ENCODE results near the gene ALG5.

ALG5 gene

GRCh38 chr13:36973009-36973408, 26.1 kb downstream of the ALG5 start:
- Histone ChIP-seq H3K27ac (no peak overlapping the region), H3K36me3 (ENCODE audit: insufficient read depth) (no peaks in the 10 kb centered on the region)

DNA sequence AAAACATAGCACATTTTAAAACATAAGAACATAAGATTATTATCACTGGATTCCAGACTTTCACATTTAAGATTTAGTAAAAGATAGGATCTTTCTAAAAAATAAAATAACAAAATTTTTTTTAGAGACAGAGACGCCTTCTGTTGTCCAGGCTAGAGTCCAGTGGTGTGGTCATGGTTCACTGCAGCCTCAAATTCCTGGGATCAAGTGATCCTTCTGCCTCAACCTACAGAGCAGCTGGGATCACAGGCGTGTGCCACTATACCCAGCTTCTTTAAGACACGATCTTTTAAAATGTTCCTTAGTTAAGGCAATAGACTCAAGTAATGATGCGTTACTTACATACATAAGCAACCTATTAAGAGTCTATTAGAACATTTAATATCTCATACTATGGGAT, 32.7 kb downstream of the ALG5 start:
- Histone ChIP-seq H3K4me2 (no peak overlapping the region), H3K4me1 (ENCODE audit: low read depth, poor library complexity, severe bottlenecking) (no peaks in the 10 kb centered on the region), H3K36me3 (ENCODE audit: insufficient read depth) (no peaks in the 10 kb centered on the region), H3K4me3 (IDR thresholded peaks at IDR 0.05; ENCODE audit: insufficient read depth, low read depth, low read length) (no peak overlapping the region), H3K27ac (no peak overlapping the region), H4K20me1 (ENCODE audit: insufficient read depth) (no peaks in the 10 kb centered on the region), H3K9ac (no peak overlapping the region), H3K27me3 (ENCODE audit: insufficient read depth, low read depth) (no peaks in the 10 kb centered on the region), H2AFZ (ENCODE audit: low read depth) (no peak overlapping the region), H3K79me2 (ENCODE audit: insufficient read depth, low read depth) (no peaks in the 10 kb centered on the region)
- TF ChIP-seq, protein P1, sequence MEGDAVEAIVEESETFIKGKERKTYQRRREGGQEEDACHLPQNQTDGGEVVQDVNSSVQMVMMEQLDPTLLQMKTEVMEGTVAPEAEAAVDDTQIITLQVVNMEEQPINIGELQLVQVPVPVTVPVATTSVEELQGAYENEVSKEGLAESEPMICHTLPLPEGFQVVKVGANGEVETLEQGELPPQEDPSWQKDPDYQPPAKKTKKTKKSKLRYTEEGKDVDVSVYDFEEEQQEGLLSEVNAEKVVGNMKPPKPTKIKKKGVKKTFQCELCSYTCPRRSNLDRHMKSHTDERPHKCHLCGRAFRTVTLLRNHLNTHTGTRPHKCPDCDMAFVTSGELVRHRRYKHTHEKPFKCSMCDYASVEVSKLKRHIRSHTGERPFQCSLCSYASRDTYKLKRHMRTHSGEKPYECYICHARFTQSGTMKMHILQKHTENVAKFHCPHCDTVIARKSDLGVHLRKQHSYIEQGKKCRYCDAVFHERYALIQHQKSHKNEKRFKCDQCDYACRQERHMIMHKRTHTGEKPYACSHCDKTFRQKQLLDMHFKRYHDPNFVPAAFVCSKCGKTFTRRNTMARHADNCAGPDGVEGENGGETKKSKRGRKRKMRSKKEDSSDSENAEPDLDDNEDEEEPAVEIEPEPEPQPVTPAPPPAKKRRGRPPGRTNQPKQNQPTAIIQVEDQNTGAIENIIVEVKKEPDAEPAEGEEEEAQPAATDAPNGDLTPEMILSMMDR (conservative IDR thresholded peaks at IDR 0.05; ENCODE audit: low read depth, low read length) = no peak

More at GRCh38 chr13:36973009-36973408, 26.1 kb downstream of the ALG5 start:
- no peak overlapping the region for H3K4me2 ChIP-seq
- H3K4me1 ChIP-seq (ENCODE audit: low read depth, poor library complexity, severe bottlenecking) = no peaks in the 10 kb centered on the region
- TF ChIP-seq, protein P1 (conservative IDR thresholded peaks at IDR 0.05; ENCODE audit: low read depth, low read length) = no peak
- no peaks in the 10 kb centered on the region for H4K20me1 ChIP-seq (ENCODE audit: insufficient read depth)
- no peaks in the 10 kb centered on the region for H3K27me3 ChIP-seq (ENCODE audit: insufficient read depth, low read depth)
- H3K4me3 ChIP-seq (IDR thresholded peaks at IDR 0.05; ENCODE audit: insufficient read depth, low read depth, low read length) = no peak overlapping the region
- H3K9ac ChIP-seq = no peak overlapping the region
- H2AFZ ChIP-seq (ENCODE audit: low read depth) = no peak overlapping the region
- no peaks in the 10 kb centered on the region for H3K79me2 ChIP-seq (ENCODE audit: insufficient read depth, low read depth)

DNA sequence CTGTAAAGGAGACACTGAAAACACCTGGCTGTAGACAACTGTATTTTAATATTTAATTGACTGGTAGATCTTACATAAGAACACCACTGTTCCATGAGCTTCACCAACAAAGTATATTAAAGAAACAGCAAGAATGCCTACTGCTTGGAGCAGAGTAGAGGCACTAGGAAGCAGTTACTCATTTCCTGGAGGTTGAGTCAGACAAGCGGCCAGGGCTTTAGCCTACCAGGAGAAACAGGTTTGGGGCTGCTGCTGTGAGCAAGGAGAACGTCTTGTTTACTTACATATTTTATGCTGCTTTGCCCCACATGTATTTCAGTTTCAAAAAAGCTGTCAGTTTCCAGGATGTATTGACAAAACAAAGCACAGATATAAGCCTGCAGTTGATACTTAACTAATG, 33.4 kb downstream of the ALG5 start:
- no peaks in the 10 kb centered on the region for H3K36me3 ChIP-seq (ENCODE audit: insufficient read depth)

DNA sequence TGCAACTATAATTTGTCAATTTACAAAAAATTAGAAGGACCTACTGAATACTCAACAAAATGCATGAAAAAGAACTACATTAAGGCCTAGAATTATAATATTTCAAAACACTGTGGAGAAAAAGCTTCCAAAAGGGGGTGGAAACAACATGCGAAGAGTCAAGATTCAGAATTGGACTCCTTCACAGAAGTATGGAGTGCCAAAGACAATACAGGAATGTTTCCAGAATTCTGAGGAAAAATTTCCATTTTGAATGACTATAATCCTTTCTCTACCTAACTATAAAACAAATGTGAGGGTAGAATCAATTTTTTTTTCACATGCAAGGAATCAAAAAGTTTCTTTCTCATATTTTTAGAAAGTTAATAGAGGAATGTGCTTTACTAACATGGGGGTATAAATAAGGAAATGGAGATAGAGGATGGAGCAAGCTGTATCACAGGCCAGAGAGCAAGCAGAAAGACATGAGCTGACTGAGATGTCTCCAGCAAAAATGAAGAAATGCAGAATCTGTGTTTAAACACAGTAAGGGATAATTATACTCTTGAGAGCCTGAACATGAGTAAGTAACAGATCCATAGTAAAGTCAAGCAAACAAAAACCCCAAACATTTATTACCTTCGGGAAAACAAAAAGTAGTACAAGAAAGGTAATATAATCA, 39.6 kb downstream of the ALG5 start:
- H4K20me1 ChIP-seq (ENCODE audit: insufficient read depth) = no peaks in the 10 kb centered on the region
- H3K27me3 ChIP-seq (ENCODE audit: insufficient read depth, low read depth) = no peaks in the 10 kb centered on the region
- H2AFZ ChIP-seq (ENCODE audit: low read depth) = no peak overlapping the region
- H3K4me3 ChIP-seq (IDR thresholded peaks at IDR 0.05; ENCODE audit: insufficient read depth, low read depth, low read length) = no peak overlapping the region
- TF ChIP-seq, protein P1 (conservative IDR thresholded peaks at IDR 0.05; ENCODE audit: low read depth, low read length) = no peak
- H3K27ac ChIP-seq = no peak overlapping the region
- H3K79me2 ChIP-seq (ENCODE audit: insufficient read depth, low read depth) = no peaks in the 10 kb centered on the region
- H3K36me3 ChIP-seq (ENCODE audit: insufficient read depth) = no peaks in the 10 kb centered on the region
- no peak overlapping the region for H3K4me2 ChIP-seq
- H3K9ac ChIP-seq = no peak overlapping the region
- H3K4me1 ChIP-seq (ENCODE audit: low read depth, poor library complexity, severe bottlenecking) = no peaks in the 10 kb centered on the region

More for the DNA sequence above, 33.4 kb downstream of the ALG5 start:
- Histone ChIP-seq H3K4me1 (ENCODE audit: low read depth, poor library complexity, severe bottlenecking) (no peaks in the 10 kb centered on the region), H4K20me1 (ENCODE audit: insufficient read depth) (no peaks in the 10 kb centered on the region), H3K4me2 (no peak overlapping the region), H3K27ac (no peak overlapping the region), H2AFZ (ENCODE audit: low read depth) (no peak overlapping the region), H3K9ac (no peak overlapping the region), H3K79me2 (ENCODE audit: insufficient read depth, low read depth) (no peaks in the 10 kb centered on the region), H3K27me3 (ENCODE audit: insufficient read depth, low read depth) (no peaks in the 10 kb centered on the region), H3K4me3 (IDR thresholded peaks at IDR 0.05; ENCODE audit: insufficient read depth, low read depth, low read length) (no peak overlapping the region)
- TF ChIP-seq, protein P1 (conservative IDR thresholded peaks at IDR 0.05; ENCODE audit: low read depth, low read length) = no peak

All from KMS-11 (cell line).